ENCODE data around the gene MED12L. TPM values are rescaled to one million over a fixed set of nuclear protein-coding genes. Genes with fewer than 3 reads are reported as not detected.

The MED12L gene
- total RNA-seq: 4.3 and 4.9 TPM in 2 replicates
- 0.21 and 0.94 TPM in 2 replicates for polyA plus RNA-seq
- polyA plus RNA-seq (2012): 0.06 and 0.51 TPM in 2 replicates
- polyA minus RNA-seq (ENCODE audit: low replicate concordance): 0.07 and 0.43 TPM in 2 replicates

- no peak for TF ChIP-seq CTCF (conservative IDR thresholded peaks at IDR 0.05 in 1 of 2, IDR thresholded peaks at IDR 0.05 in 1 of 2; ENCODE audit: low read depth in 1 of 2, low read length in 2 of 2)
- TF ChIP-seq EZH2 (IDR thresholded peaks at IDR 0.05; ENCODE audit: low read length, missing control alignments): no peak
These were observed at the start of gene MED12L for GRCh38 chr3:151085227-151085888. TSS of gene MED12L (plus strand) at chr3:151085664. CDS start at chr3:151086927, 1,263 bp downstream.

GRCh38 chr3:151037746-151038477 lies 47.6 kb upstream of the MED12L start:
- peak overlapping the region; percentile 40 for H2AFZ ChIP-seq (ENCODE audit: low read length)
- H3K9me3 ChIP-seq (ENCODE audit: control insufficient read depth, insufficient read depth, low read depth, low read length): no peaks in the 10 kb centered on the region
- H3K4me1 ChIP-seq (ENCODE audit: control insufficient read depth, extremely low read depth, insufficient read depth, low read length): peaks cover 4% of the 10 kb centered on the region
- H3K4me2 ChIP-seq (ENCODE audit: extremely low read depth, insufficient read depth, low read length): peak overlapping the region; percentile 17
- DNase-seq (ENCODE audit: low read depth in 2 of 2): peak; percentile 91 to 98
- no peaks in the 10 kb centered on the region for H3K27me3 ChIP-seq (ENCODE audit: control insufficient read depth, insufficient read depth, low read length)
- no peaks in the 10 kb centered on the region for H4K20me1 ChIP-seq (ENCODE audit: control insufficient read depth, extremely low read depth, insufficient read depth, low read length)
- no peaks in the 10 kb centered on the region for H3K36me3 ChIP-seq (ENCODE audit: control insufficient read depth, insufficient read depth, low read length)
- no peaks in the 10 kb centered on the region for H3K79me2 ChIP-seq (ENCODE audit: control insufficient read depth, insufficient read depth, low read length)
- TF ChIP-seq CTCF (conservative IDR thresholded peaks at IDR 0.05 in 1 of 2, IDR thresholded peaks at IDR 0.05 in 1 of 2; ENCODE audit: low read depth in 1 of 2, low read length in 2 of 2) (no peak), EZH2 (IDR thresholded peaks at IDR 0.05; ENCODE audit: low read length, missing control alignments) (no peak)
- H3K9ac ChIP-seq (ENCODE audit: insufficient read depth, low read length): no peak overlapping the region
- no peak overlapping the region for H3K4me3 ChIP-seq (replicated peaks in 1 of 4; ENCODE audit: control extremely low read depth in 1 of 4, insufficient read depth in 1 of 4, low read depth in 3 of 4, low read length in 4 of 4)
- H3K27ac ChIP-seq (ENCODE audit: insufficient read depth, low read length): peak overlapping the region; percentile 57

More at GRCh38 chr3:151085227-151085888, at the start of gene MED12L:
- H4K20me1 ChIP-seq (ENCODE audit: control insufficient read depth, extremely low read depth, insufficient read depth, low read length): no peaks in the 10 kb centered on the region
- no peaks in the 10 kb centered on the region for H3K9me3 ChIP-seq (ENCODE audit: control insufficient read depth, insufficient read depth, low read depth, low read length)
- no peaks in the 10 kb centered on the region for H3K36me3 ChIP-seq (ENCODE audit: control insufficient read depth, insufficient read depth, low read length)
- no peaks in the 10 kb centered on the region for H3K4me1 ChIP-seq (ENCODE audit: control insufficient read depth, extremely low read depth, insufficient read depth, low read length)
- peak; percentile 70 to 86 for DNase-seq (ENCODE audit: low read depth in 2 of 2)
- H3K4me3 ChIP-seq (replicated peaks in 1 of 4; ENCODE audit: control extremely low read depth in 1 of 4, insufficient read depth in 1 of 4, low read depth in 3 of 4, low read length in 4 of 4): peak within 1 kb of the TSS; percentile 42 to 63 (median 46)
- peak within 1 kb of the TSS; percentile 7 for H3K9ac ChIP-seq (ENCODE audit: insufficient read depth, low read length)
- no peak within 1 kb of the TSS for H3K27ac ChIP-seq (ENCODE audit: insufficient read depth, low read length)
- H3K4me2 ChIP-seq (ENCODE audit: extremely low read depth, insufficient read depth, low read length): peak within 1 kb of the TSS; percentile 71
- H3K79me2 ChIP-seq (ENCODE audit: control insufficient read depth, insufficient read depth, low read length): no peaks in the 10 kb centered on the region
- peak within 1 kb of the TSS; percentile 13 for H2AFZ ChIP-seq (ENCODE audit: low read length)
- H3K27me3 ChIP-seq (ENCODE audit: control insufficient read depth, insufficient read depth, low read length): peaks cover 30% of the 10 kb centered on the region

GRCh38 chr3:151044706-151045105 lies 40.8 kb upstream of the MED12L start:
- Histone ChIP-seq H4K20me1 (ENCODE audit: control insufficient read depth, extremely low read depth, insufficient read depth, low read length) (no peaks in the 10 kb centered on the region), H3K27ac (ENCODE audit: insufficient read depth, low read length) (no peak overlapping the region), H3K4me3 (replicated peaks in 1 of 4; ENCODE audit: control extremely low read depth in 1 of 4, insufficient read depth in 1 of 4, low read depth in 3 of 4, low read length in 4 of 4) (no peak overlapping the region), H3K27me3 (ENCODE audit: control insufficient read depth, insufficient read depth, low read length) (no peaks in the 10 kb centered on the region), H3K36me3 (ENCODE audit: control insufficient read depth, insufficient read depth, low read length) (no peaks in the 10 kb centered on the region), H3K4me1 (ENCODE audit: control insufficient read depth, extremely low read depth, insufficient read depth, low read length) (no peaks in the 10 kb centered on the region), H2AFZ (ENCODE audit: low read length) (no peak overlapping the region), H3K9me3 (ENCODE audit: control insufficient read depth, insufficient read depth, low read depth, low read length) (no peaks in the 10 kb centered on the region), H3K9ac (ENCODE audit: insufficient read depth, low read length) (no peak overlapping the region), H3K79me2 (ENCODE audit: control insufficient read depth, insufficient read depth, low read length) (no peaks in the 10 kb centered on the region), H3K4me2 (ENCODE audit: extremely low read depth, insufficient read depth, low read length) (no peak overlapping the region)
- TF ChIP-seq CTCF (conservative IDR thresholded peaks at IDR 0.05 in 1 of 2, IDR thresholded peaks at IDR 0.05 in 1 of 2; ENCODE audit: low read depth in 1 of 2, low read length in 2 of 2) (no peak), EZH2 (IDR thresholded peaks at IDR 0.05; ENCODE audit: low read length, missing control alignments) (no peak)
- DNase-seq (ENCODE audit: low read depth in 2 of 2): peak in 1 of 2 donors; percentile 23

All from fibroblast of lung (primary cell).